PFSK-1 (cell line): ENCODE data around the gene PRDM15.

Experiments
- FOXP2 ChIP-seq: optimal IDR thresholded peaks from 2 replicates; pipeline ENCODE3; 2011; ENCODE audit warnings: borderline replicate concordance, control low read depth, inconsistent platforms; ENCODE audit not compliant: insufficient read depth; ENCODE audit errors: extremely low read length, extremely low read depth
- POLR2AphosphoS5 ChIP-seq: IDR thresholded peaks from 2 replicates; pipeline ENCODE4 v1.6.1; 2012; ENCODE audit warnings: low read depth, mild to moderate bottlenecking, control low read depth, low read length, moderate library complexity
- REST ChIP-seq, 2 experiments: IDR thresholded peaks; 2 replicates each; pipeline versions ENCODE4 v1.6.1 to v1.8.0; 2011 to 2012; ENCODE audit warnings: low read depth in 2 of 2, low read length in 2 of 2, control low read depth in 1 of 2, inconsistent platforms in 1 of 2, mild to moderate bottlenecking in 1 of 2, moderate library complexity in 1 of 2; ENCODE audit not compliant: insufficient read depth in 1 of 2
- SIN3A ChIP-seq: IDR thresholded peaks from 2 replicates; pipeline ENCODE4 v1.6.1; 2012; ENCODE audit warnings: mild to moderate bottlenecking, low read length, moderate library complexity, borderline replicate concordance; ENCODE audit not compliant: insufficient read depth
- TAF1 ChIP-seq: IDR thresholded peaks from 2 replicates; pipeline ENCODE4 v1.6.1; 2012; ENCODE audit warnings: low read length, control low read depth, borderline replicate concordance; ENCODE audit not compliant: insufficient read depth

PRDM15 gene

DNA sequence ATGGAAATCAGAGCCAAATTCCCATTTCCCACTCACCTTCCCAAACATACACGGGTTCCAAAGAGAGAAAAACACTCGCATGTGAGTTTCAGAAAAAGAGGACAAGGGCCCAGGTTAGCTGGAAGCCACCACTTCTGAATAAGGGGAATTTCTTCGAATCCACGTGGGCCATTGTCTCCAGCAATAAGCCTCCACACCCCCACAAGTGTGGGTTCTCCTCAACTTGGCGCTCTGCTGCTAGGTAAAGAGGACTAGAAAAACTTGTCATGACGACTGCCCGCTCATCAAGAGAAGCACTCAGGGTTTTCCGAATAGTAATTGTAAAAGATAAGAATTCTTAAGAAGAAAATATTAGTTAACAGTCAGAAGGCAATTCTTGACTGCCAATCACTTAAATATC, 30.6 kb downstream of the PRDM15 start:
- TF ChIP-seq TAF1 (no peak), SIN3A (no peak), FOXP2 (no peak), REST (IDR thresholded peaks at IDR 0.05; ENCODE audit: insufficient read depth in 1 of 2, low read depth in 2 of 2, low read length in 2 of 2) (no peak), POLR2AphosphoS5 (no peak)

DNA sequence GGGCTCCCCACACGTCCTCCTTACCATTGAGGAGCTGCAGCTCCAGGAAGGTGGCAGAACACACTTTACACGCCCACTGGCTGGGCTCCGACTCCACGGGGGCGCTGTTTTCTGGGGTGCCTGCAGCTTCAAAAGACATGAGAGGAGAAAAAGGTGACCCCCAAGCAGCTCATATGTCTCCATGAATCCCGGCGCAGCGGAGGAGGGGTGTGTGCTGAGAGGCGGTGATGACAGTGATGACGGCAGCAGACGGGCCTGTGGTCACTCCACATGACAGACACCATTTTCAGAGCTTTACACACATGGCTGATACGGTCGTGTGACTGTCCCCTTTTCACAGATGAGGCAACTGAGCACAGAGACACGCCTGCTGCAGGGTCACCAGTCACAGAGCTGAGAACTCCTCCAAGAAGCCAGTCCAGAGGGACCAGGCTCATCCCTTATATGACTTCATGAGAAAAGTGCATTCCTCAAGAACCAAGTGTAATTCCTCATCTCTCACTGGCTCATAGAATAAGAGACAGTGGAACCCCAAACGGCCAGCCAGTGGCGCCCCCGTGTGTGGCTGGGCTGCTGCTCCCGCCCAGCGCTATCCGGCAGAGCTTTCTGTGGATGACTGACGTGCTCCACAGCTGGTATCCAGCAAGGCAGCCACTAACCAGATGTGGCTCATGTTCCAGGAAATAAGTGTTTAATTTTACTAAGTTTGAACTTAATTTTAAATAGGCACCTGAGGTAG, 31.9 kb downstream of the PRDM15 start:
- TF ChIP-seq REST (IDR thresholded peaks at IDR 0.05; ENCODE audit: insufficient read depth in 1 of 2, low read depth in 2 of 2, low read length in 2 of 2): no peak
- no peak for TF ChIP-seq POLR2AphosphoS5
- no peak for TF ChIP-seq SIN3A
- TF ChIP-seq TAF1: no peak
- TF ChIP-seq FOXP2: no peak

- no peak for TF ChIP-seq POLR2AphosphoS5
- TF ChIP-seq TAF1: no peak
- no peak for TF ChIP-seq REST (IDR thresholded peaks at IDR 0.05; ENCODE audit: insufficient read depth in 1 of 2, low read depth in 2 of 2, low read length in 2 of 2)
- no peak for TF ChIP-seq SIN3A
- no peak for TF ChIP-seq FOXP2
Measured at GRCh38 chr21:41846536-41846935, 32.6 kb downstream of the PRDM15 start.

GRCh38 chr21:41846033-41846317, 33.2 kb downstream of the PRDM15 start:
- TF ChIP-seq TAF1 (no peak), POLR2AphosphoS5 (no peak), FOXP2 (no peak), REST (IDR thresholded peaks at IDR 0.05; ENCODE audit: insufficient read depth in 1 of 2, low read depth in 2 of 2, low read length in 2 of 2) (no peak), SIN3A (no peak)
